GM19328 (cell line): ENCODE results near the gene YWHAH.

ENCODE experiments used
- ATAC-seq: cut with Tn5 transposase; IDR thresholded peaks from one replicate; pipeline ENCODE4 v1.9.1; 2021; ENCODE audit warnings: mild to moderate bottlenecking, moderate library complexity; ENCODE audit not compliant: unreplicated experiment

Gene YWHAH

GRCh38 chr22:31947296-31947695, 3.0 kb downstream of the YWHAH start:
- no peak for ATAC-seq

- no peak for ATAC-seq
Observed at GRCh38 chr22:31948002-31948401, 3.7 kb downstream of the YWHAH start.

- ATAC-seq: no peak
Observed at GRCh38 chr22:31950226-31950625, 5.9 kb downstream of the YWHAH start.

- no peak for ATAC-seq
Observed at GRCh38 chr22:31951194-31952093, 7.1 kb downstream of the YWHAH start.

GRCh38 chr22:31952094-31952401, 7.7 kb downstream of the YWHAH start:
- ATAC-seq: no peak

GRCh38 chr22:31952472-31952871, 8.1 kb downstream of the YWHAH start:
- ATAC-seq: no peak

GRCh38 chr22:31953261-31953660, 8.9 kb downstream of the YWHAH start:
- ATAC-seq: no peak

GRCh38 chr22:31954535-31955523, 10.5 kb downstream of the YWHAH start:
- no peak for ATAC-seq

- ATAC-seq: no peak
Observed at GRCh38 chr22:31956360-31956759, 12.0 kb downstream of the YWHAH start.

- ATAC-seq: no peak
Observed at GRCh38 chr22:31957970-31958594, 13.7 kb downstream of the YWHAH start.

- no peak for ATAC-seq
Observed at GRCh38 chr22:31958625-31959239, 14.4 kb downstream of the YWHAH start.

- no peak for ATAC-seq
Observed at GRCh38 chr22:31960767-31961166, 16.4 kb downstream of the YWHAH start.

GRCh38 chr22:31962387-31963125, 18.2 kb downstream of the YWHAH start:
- no peak for ATAC-seq

- ATAC-seq: no peak
Observed at GRCh38 chr22:31968022-31968421, 23.7 kb downstream of the YWHAH start.

GRCh38 chr22:31969789-31970489, 25.6 kb downstream of the YWHAH start:
- ATAC-seq: no peak

- peak; percentile 55 for ATAC-seq
Observed at GRCh38 chr22:31970490-31971444, 26.4 kb downstream of the YWHAH start.

GRCh38 chr22:31972180-31972579, 27.8 kb downstream of the YWHAH start:
- ATAC-seq: no peak

- ATAC-seq: no peak
Observed at GRCh38 chr22:31973739-31974138, 29.4 kb downstream of the YWHAH start.
